Testis (tissue), 3 donors: Measurements from ENCODE around the gene BMP3. TPM values are rescaled to one million over a fixed set of nuclear protein-coding genes. Genes with fewer than 3 reads are reported as not detected.
A peak's percentile ranks its signal among the peaks of the same experiment; 100 is the strongest.

Experiments
- DNase-seq: peaks from one replicate; pipeline ENCODE4 v3.0.0-alpha.2; 2019
- H3K27ac ChIP-seq, 2 donors: fragments of 200-600 bp; sonication (generic); one replicate each; pipeline ENCODE4 v1.5.1; 2019
- H3K27me3 ChIP-seq: fragments of 200-600 bp; sonication (generic); one replicate; pipeline ENCODE4 v1.5.1; 2019
- H3K36me3 ChIP-seq: fragments of 200-600 bp; sonication (generic); one replicate; pipeline ENCODE4 v1.5.1; 2017; ENCODE audit warnings: low read depth; ENCODE audit errors: missing control alignments
- H3K4me1 ChIP-seq: fragments of 200-600 bp; sonication (generic); one replicate; pipeline ENCODE4 v1.5.1; 2019
- H3K4me3 ChIP-seq, 2 donors: fragments of 200-600 bp; sonication (generic); one replicate each; pipeline ENCODE4 v1.5.1; 2017 to 2019
- H3K9me3 ChIP-seq: fragments of 200-600 bp; sonication (generic); one replicate; pipeline ENCODE4 v1.5.1; 2017
- CTCF ChIP-seq, 3 experiments: fragments of 450-650 bp in 2 of 3; fragments of 200-600 bp in 1 of 3; sonication (generic) in 1 of 3; IDR thresholded peaks; one replicate each; pipeline ENCODE4 v1.5.1; 2016 to 2019; ENCODE audit warnings: antibody characterized with exemption in 3 of 3, mild to moderate bottlenecking in 2 of 3, moderate library complexity in 1 of 3
- POLR2A ChIP-seq: fragments of 450-650 bp; IDR thresholded peaks from one replicate; pipeline ENCODE4 v1.6.1; 2017; ENCODE audit warnings: antibody characterized with exemption, mild to moderate bottlenecking, moderate library complexity
- WGBS, 2 donors: methylation state at CpG; one replicate each; pipeline ENCODE4 v1.1.5; 2018; 5-methylcytosine and 5-hydroxymethylcytosine counted together
- intact Hi-C: fragments of 100-400 bp; cut with DNase I; formaldehyde crosslinking; loops from one replicate; pipeline ENCODE4 v1.15.1; 2023; ENCODE audit warnings: low total_unique reads
- polyA plus RNA-seq: library from polyadenylated mRNA; stranded (reverse); fragments of 350-450 nt; fragmentation: Illumina TruSeq; extraction: RNeasy Lipid Tissue Mini Kit (QIAGEN cat#74804); gene quantifications from one replicate; pipeline ENCODE4 v1.2.3, GENCODE V29; 2014; ENCODE audit warnings: low read depth, low replicate concordance; ENCODE audit not compliant: insufficient read depth
- total RNA-seq, 2 donors: library from RNA; depleted of rRNA; stranded (reverse); fragments of >200 nt; gene quantifications; one replicate each; pipeline ENCODE4 v1.2.3, GENCODE V29; 2016

BMP3 gene
- total and polyA plus RNA-seq, 3 donors from 2014 or later: 0.16 to 0.32 (median 0.25) TPM

DNA sequence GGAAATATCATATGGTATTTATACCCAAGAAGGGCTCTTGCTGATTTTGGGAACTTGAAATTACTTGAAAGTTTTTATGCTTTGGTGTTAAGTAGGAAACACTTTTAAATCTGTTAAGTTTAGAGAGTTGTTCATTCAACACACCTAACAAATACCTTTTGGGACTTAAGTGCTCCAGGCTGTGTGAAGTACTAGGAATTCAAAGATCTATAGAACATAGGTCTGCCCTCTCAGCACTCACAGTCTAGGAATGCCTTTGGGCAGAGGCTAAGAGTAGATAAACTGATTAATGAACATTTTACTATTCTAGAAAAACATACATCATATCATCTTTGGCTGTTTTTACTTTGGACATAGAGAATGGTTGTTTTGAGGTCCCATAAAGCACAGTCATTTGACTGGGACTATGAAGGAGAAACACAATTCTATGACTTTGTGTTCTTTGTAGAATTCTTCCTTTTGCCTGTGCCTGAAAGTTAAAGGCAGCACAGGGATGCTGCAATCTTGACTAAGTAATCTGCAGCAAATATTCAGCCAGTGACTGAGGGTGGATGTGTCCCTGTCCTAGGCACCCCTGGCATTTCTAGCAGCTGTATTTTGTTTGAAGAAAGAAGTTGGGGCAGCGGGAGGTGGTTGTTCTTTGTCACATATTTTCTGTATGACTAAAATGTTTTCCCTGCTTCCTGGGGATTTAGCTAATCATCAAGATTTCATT, 8.3 kb downstream of the BMP3 start:
- TF ChIP-seq POLR2A: no peak
- no peak for TF ChIP-seq CTCF (IDR thresholded peaks at IDR 0.05)
- Histone ChIP-seq H3K9me3 (no peaks in the 10 kb centered on the region), H3K4me3 (no peak overlapping the region), H3K27me3 (no peaks in the 10 kb centered on the region), H3K36me3 (no peaks in the 10 kb centered on the region), H3K27ac (no peak overlapping the region), H3K4me1 (no peaks in the 10 kb centered on the region)
- 83 to 92% methylated on average over 1 of the region's 1 CpG for WGBS, 2 donors
- intact Hi-C loops: no loop called here
- no peak for DNase-seq

DNA sequence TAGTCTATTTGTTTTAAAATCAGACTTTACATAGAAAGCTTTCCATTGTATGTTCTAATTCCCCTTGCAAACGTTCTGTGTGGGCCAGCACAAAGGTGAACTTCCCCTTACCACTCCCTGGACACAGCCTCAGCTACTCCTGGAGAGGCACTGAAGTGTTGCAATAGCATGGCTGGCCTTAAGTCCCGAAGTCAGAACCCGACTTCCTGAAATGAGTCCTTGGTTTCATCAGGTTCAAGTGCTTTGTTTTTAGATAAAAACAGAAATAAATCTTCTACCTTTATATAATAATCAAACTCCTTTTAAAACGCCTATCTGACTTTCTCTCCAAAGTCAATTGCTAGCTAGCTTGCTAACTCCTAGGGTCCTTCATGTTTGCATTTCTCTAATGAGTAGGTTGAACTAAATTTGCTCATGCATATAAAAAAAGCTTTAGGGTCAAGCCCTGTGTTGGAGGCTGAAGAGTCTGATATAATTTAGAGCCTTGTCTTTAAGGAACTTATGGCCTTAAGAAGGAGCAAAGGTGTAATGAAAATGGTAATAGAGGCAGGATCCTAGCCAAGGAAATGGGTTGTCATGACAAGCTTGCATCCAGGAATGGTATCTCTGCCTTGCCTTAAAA, 9.0 kb downstream of the BMP3 start:
- H3K4me1 ChIP-seq: no peaks in the 10 kb centered on the region
- TF ChIP-seq POLR2A (no peak), CTCF (IDR thresholded peaks at IDR 0.05) (no peak)
- no peak overlapping the region for H3K4me3 ChIP-seq

GRCh38 chr4:81040012-81040659, 9.6 kb downstream of the BMP3 start:
- no peak for DNase-seq
- Histone ChIP-seq H3K36me3 (no peaks in the 10 kb centered on the region), H3K4me1 (no peaks in the 10 kb centered on the region), H3K27ac (no peak overlapping the region), H3K4me3 (no peak overlapping the region), H3K9me3 (no peaks in the 10 kb centered on the region), H3K27me3 (no peaks in the 10 kb centered on the region)
- intact Hi-C loops: no loop called here
- TF ChIP-seq CTCF (IDR thresholded peaks at IDR 0.05): peak in 2 of 3 experiments; percentile 21 to 46
- no peak for TF ChIP-seq POLR2A
- WGBS, 2 donors: 27 to 45% methylated on average over 4 of the region's 4 CpGs

More for the DNA sequence above, 9.0 kb downstream of the BMP3 start:
- H3K36me3 ChIP-seq: no peaks in the 10 kb centered on the region
- 58 to 66% methylated on average over 4 of the region's 4 CpGs for WGBS, 2 donors
- DNase-seq: no peak
- no peaks in the 10 kb centered on the region for H3K27me3 ChIP-seq
- no peaks in the 10 kb centered on the region for H3K9me3 ChIP-seq
- intact Hi-C loops: no loop called here
- H3K27ac ChIP-seq: no peak overlapping the region

- DNase-seq: no peak
- TF ChIP-seq POLR2A (no peak), CTCF (IDR thresholded peaks at IDR 0.05) (no peak)
- no peak overlapping the region for H3K4me3 ChIP-seq
- H3K9me3 ChIP-seq: no peaks in the 10 kb centered on the region
- no peak overlapping the region for H3K27ac ChIP-seq
- intact Hi-C loops: no loop called here
- WGBS, 2 donors: 89 to 90% methylated on average over 5 of the region's 5 CpGs
- no peaks in the 10 kb centered on the region for H3K4me1 ChIP-seq
- no peaks in the 10 kb centered on the region for H3K27me3 ChIP-seq
- H3K36me3 ChIP-seq: no peaks in the 10 kb centered on the region
Observed at GRCh38 chr4:81042578-81043365, 12.3 kb downstream of the BMP3 start.
